Liver (tissue), 9 donors: ENCODE data around the gene MUC2. TPM values are rescaled to one million over a fixed set of nuclear protein-coding genes. Genes with fewer than 3 reads are reported as not detected.

Source experiments
- DNase-seq: peaks from one replicate; pipeline ENCODE4 v3.0.0-alpha.2; 2017; ENCODE audit warnings: low spot score
- H3K27ac ChIP-seq, 2 donors: one replicate each; pipeline ENCODE4 v1.7.0; 2013; ENCODE audit warnings: inconsistent platforms in 2 of 2, low read length in 2 of 2, control low read depth in 1 of 2, low read depth in 1 of 2, mild to moderate bottlenecking in 1 of 2
- H3K27me3 ChIP-seq, 4 donors: one replicate each; pipeline versions ENCODE4 v1.6.1 to v1.7.0; 2013; ENCODE audit warnings: low read length in 3 of 4, inconsistent platforms in 1 of 4, mild to moderate bottlenecking in 1 of 4, moderate library complexity in 1 of 4; ENCODE audit not compliant: control insufficient read depth in 4 of 4, insufficient read depth in 4 of 4
- H3K36me3 ChIP-seq, 4 donors: one replicate each; pipeline versions ENCODE4 v1.6.1 to v1.7.0; 2013; ENCODE audit warnings: low read length in 3 of 4, mild to moderate bottlenecking in 3 of 4, low read depth in 1 of 4, moderate library complexity in 1 of 4; ENCODE audit not compliant: control insufficient read depth in 4 of 4, insufficient read depth in 3 of 4
- H3K4me1 ChIP-seq, 4 donors: one replicate each; pipeline versions ENCODE4 v1.6.1 to v1.7.0; 2013; ENCODE audit warnings: low read length in 3 of 4, mild to moderate bottlenecking in 3 of 4, moderate library complexity in 1 of 4; ENCODE audit not compliant: control insufficient read depth in 4 of 4, insufficient read depth in 4 of 4
- H3K4me3 ChIP-seq, 3 donors: one replicate each; pipeline versions ENCODE4 v1.6.1 to v1.7.0; 2013; ENCODE audit warnings: low read length in 3 of 3, control low read depth in 1 of 3, low read depth in 1 of 3, mild to moderate bottlenecking in 1 of 3
- H3K9ac ChIP-seq, 2 donors: one replicate each; pipeline ENCODE4 v1.7.0; 2013; ENCODE audit warnings: low read length in 2 of 2, mild to moderate bottlenecking in 2 of 2, moderate library complexity in 2 of 2, control low read depth in 1 of 2, low read depth in 1 of 2
- H3K9me3 ChIP-seq, 4 donors: one replicate each; pipeline versions ENCODE4 v1.6.1 to v1.7.0; 2013; ENCODE audit warnings: low read length in 3 of 4; ENCODE audit not compliant: control insufficient read depth in 4 of 4
- ATF3 ChIP-seq: IDR thresholded peaks from 2 replicates; pipeline ENCODE4 v1.6.1; 2016; ENCODE audit warnings: antibody characterized with exemption
- EGR1 ChIP-seq, 2 donors: IDR thresholded peaks; 2 replicates each; pipeline ENCODE4 v1.6.1; 2016 to 2018; ENCODE audit warnings: antibody characterized with exemption in 2 of 2, low read depth in 2 of 2
- GABPA ChIP-seq, 2 donors: IDR thresholded peaks in 1 of 2; conservative IDR thresholded peaks in 1 of 2; 2 replicates each; pipeline ENCODE4 v1.6.1; 2016; ENCODE audit warnings: antibody characterized with exemption in 2 of 2, mild to moderate bottlenecking in 1 of 2, moderate library complexity in 1 of 2
- JUND ChIP-seq, 2 donors: IDR thresholded peaks; 2 replicates each; pipeline ENCODE4 v1.6.1; 2016; ENCODE audit warnings: antibody characterized with exemption in 2 of 2
- RAD21 ChIP-seq, 2 donors: IDR thresholded peaks; 2 replicates each; pipeline ENCODE4 v1.6.1; 2016; ENCODE audit warnings: antibody characterized with exemption in 2 of 2, mild to moderate bottlenecking in 2 of 2
- SP1 ChIP-seq: IDR thresholded peaks from 2 replicates; pipeline ENCODE4 v1.6.1; 2018; ENCODE audit warnings: antibody characterized with exemption, mild to moderate bottlenecking
- WGBS: extraction: QIAGEN DNeasy Blood & Tissue Kit; methylation state at CpG from one replicate; pipeline ENCODE4 v1.1.7; 2013; 5-methylcytosine and 5-hydroxymethylcytosine counted together
- polyA plus RNA-seq, 2 donors: library from polyadenylated mRNA; stranded (reverse) in 1 of 2; unstranded in 1 of 2; fragments of 200-250 nt in 1 of 2; fragments of >200 nt in 1 of 2; fragmentation: Nextera tagmentation in 1 of 2; extraction: Ambion mirVana in 1 of 2; gene quantifications; one replicate each; pipeline versions ENCODE4 v1.2.1 to v1.2.3, GENCODE V29; 2013 to 2015
- total RNA-seq, 2 donors: library from RNA; depleted of rRNA; stranded (reverse); fragments of >200 nt; gene quantifications; one replicate each; pipeline ENCODE4 v1.2.3, GENCODE V29; 2014
- TF ChIP-seq, protein P1 (sequence below): fragments of 150-350 bp; IDR thresholded peaks from 2 replicates; pipeline ENCODE4 v1.5.1; 2017; ENCODE audit warnings: improper control_type of control experiment, low read depth, low read length; ENCODE audit not compliant: missing input control
- TF ChIP-seq, protein P2 (sequence below): IDR thresholded peaks from 2 replicates; pipeline ENCODE4 v1.6.1; 2016; ENCODE audit warnings: antibody characterized with exemption
- donor health status: healthy.
- donor health status: healthy.
- donor health status: healthy.
- donor health status: healthy.
- donor health status: healthy.

The MUC2 gene
- total and polyA plus RNA-seq, 4 donors, result under 0.01 TPM; not detected in 3

DNA sequence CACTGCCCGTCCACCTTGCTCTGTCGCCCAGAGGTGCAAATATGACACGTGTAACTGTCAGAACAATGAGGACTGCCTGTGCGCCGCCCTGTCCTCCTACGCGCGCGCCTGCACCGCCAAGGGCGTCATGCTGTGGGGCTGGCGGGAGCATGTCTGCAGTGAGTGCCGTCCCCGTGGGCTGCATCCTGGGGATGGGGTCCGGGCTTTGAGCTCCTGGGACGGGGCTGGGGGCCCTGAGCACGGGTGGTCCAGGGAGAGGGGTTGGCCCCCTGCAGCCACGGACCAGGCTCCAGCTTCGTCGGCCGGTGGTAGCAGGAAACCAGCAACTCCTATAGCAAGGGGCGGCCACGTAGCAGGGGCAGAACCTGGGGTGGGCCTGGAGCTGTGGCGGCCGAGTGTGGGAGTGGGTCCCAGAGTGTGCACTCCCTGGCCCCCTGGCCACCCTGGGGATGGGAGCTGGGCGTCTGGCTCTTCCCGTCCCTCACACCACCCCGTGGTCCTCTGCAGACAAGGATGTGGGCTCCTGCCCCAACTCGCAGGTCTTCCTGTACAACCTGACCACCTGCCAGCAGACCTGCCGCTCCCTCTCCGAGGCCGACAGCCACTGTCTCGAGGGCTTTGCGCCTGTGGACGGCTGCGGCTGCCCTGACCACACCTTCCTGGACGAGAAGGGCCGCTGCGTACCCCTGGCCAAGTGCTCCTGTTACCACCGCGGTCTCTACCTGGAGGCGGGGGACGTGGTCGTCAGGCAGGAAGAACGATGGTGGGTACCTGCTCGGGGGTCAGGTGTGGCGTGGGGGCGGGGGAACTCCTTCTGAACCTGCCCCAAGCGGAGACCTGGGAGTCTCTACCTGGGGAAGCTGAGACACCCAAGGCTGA is 10.1 kb downstream of the MUC2 start (continued):
- TF ChIP-seq, protein P1, sequence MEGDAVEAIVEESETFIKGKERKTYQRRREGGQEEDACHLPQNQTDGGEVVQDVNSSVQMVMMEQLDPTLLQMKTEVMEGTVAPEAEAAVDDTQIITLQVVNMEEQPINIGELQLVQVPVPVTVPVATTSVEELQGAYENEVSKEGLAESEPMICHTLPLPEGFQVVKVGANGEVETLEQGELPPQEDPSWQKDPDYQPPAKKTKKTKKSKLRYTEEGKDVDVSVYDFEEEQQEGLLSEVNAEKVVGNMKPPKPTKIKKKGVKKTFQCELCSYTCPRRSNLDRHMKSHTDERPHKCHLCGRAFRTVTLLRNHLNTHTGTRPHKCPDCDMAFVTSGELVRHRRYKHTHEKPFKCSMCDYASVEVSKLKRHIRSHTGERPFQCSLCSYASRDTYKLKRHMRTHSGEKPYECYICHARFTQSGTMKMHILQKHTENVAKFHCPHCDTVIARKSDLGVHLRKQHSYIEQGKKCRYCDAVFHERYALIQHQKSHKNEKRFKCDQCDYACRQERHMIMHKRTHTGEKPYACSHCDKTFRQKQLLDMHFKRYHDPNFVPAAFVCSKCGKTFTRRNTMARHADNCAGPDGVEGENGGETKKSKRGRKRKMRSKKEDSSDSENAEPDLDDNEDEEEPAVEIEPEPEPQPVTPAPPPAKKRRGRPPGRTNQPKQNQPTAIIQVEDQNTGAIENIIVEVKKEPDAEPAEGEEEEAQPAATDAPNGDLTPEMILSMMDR, result no peak
- TF ChIP-seq SP1 (no peak), RAD21 (IDR thresholded peaks at IDR 0.05) (no peak)

- Histone ChIP-seq H3K36me3 (no peaks in the 10 kb centered on the region), H3K9me3 (no peaks in the 10 kb centered on the region), H3K27me3 (no peaks in the 10 kb centered on the region), H3K27ac (no peak overlapping the region), H3K4me1 (no peaks in the 10 kb centered on the region), H3K9ac (no peak overlapping the region), H3K4me3 (no peak overlapping the region)
- 85% methylated on average over 26 of the region's 26 CpGs for WGBS
- DNase-seq, result no peak
- TF ChIP-seq ATF3, result no peak
- TF ChIP-seq, protein P2, sequence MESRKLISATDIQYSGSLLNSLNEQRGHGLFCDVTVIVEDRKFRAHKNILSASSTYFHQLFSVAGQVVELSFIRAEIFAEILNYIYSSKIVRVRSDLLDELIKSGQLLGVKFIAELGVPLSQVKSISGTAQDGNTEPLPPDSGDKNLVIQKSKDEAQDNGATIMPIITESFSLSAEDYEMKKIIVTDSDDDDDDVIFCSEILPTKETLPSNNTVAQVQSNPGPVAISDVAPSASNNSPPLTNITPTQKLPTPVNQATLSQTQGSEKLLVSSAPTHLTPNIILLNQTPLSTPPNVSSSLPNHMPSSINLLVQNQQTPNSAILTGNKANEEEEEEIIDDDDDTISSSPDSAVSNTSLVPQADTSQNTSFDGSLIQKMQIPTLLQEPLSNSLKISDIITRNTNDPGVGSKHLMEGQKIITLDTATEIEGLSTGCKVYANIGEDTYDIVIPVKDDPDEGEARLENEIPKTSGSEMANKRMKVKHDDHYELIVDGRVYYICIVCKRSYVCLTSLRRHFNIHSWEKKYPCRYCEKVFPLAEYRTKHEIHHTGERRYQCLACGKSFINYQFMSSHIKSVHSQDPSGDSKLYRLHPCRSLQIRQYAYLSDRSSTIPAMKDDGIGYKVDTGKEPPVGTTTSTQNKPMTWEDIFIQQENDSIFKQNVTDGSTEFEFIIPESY, result no peak
- TF ChIP-seq GABPA (IDR thresholded peaks at IDR 0.05 in 1 of 2, conservative IDR thresholded peaks at IDR 0.05 in 1 of 2), result no peak
- no peak for TF ChIP-seq EGR1 (IDR thresholded peaks at IDR 0.05; ENCODE audit: low read depth in 2 of 2)
- TF ChIP-seq, protein P1, result no peak
- no peak for TF ChIP-seq JUND (IDR thresholded peaks at IDR 0.05)
Observed at GRCh38 chr11:1085440-1086170, 10.9 kb downstream of the MUC2 start.
